GM10266 (cell line): ENCODE data around the gene CDKAL1.

Experiments used
- DNase-seq: peaks from one replicate; pipeline ENCODE4 v3.0.0; 2012; ENCODE audit errors: extremely low spot score
- TF ChIP-seq, protein P1 (sequence below): IDR thresholded peaks from 2 replicates; pipeline ENCODE4 v1.5.1; 2012; ENCODE audit warnings: mild to moderate bottlenecking, low read depth; ENCODE audit not compliant: control insufficient read depth, insufficient read depth; ENCODE audit errors: missing control alignments

Gene CDKAL1

DNA sequence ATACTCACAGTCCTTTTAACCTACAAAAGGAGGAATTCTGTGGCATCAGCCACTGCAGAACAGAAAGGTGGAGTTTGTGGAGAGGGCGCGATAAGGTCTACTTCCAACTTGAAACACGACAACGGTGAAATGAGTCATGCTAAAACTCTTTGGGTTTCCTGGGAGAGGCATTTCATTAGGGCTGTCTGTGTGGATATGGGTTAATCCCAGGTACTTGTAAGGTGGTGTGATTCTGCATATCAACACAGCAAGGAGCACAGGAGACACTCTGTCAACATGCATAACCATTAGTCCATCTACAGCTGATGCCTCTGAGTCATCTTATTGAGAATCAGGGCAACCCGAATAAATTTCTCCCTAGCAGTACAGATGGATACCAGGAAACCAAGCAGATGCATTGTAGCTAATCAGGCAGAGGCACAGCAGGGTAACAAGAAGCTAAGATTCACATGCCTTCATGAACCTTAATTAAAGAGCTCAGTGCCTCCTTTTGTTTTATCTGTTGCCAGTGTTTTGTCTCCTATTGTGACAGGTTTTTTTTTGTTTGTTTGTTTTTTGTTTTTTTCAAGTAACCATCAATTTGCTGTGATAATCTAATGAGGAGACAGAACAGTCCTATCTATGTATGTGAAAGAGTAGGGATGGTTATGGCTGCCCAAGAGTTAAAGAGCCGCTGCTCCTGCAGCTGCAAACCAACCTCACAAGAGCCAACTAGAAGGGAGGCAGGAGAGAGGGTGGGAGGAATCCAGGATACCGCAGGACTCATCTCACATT lies 743.5 kb downstream of the CDKAL1 start:
- no peak for DNase-seq

DNA sequence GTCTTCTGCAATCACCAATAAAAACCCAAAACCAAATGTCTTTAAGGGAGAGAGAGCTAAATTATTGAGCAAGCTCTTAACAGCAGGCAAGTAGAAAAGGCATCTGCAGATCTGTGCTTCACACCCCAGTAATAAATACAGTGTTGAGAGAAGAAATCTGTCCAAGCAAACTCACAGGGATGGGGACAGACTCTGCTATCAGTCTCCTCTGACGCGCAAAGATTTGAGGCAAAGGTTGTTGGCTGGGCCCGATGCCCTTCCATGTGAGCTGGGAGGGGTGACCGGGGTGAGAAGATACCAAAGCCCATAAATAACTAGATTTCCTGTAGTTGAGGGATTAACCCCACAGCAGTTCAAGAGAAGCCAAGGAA lies 744.1 kb downstream of the CDKAL1 start:
- TF ChIP-seq, protein P1, sequence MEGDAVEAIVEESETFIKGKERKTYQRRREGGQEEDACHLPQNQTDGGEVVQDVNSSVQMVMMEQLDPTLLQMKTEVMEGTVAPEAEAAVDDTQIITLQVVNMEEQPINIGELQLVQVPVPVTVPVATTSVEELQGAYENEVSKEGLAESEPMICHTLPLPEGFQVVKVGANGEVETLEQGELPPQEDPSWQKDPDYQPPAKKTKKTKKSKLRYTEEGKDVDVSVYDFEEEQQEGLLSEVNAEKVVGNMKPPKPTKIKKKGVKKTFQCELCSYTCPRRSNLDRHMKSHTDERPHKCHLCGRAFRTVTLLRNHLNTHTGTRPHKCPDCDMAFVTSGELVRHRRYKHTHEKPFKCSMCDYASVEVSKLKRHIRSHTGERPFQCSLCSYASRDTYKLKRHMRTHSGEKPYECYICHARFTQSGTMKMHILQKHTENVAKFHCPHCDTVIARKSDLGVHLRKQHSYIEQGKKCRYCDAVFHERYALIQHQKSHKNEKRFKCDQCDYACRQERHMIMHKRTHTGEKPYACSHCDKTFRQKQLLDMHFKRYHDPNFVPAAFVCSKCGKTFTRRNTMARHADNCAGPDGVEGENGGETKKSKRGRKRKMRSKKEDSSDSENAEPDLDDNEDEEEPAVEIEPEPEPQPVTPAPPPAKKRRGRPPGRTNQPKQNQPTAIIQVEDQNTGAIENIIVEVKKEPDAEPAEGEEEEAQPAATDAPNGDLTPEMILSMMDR, result no peak
- DNase-seq, result no peak

More for the DNA sequence above, 743.5 kb downstream of the CDKAL1 start:
- TF ChIP-seq, protein P1, result no peak

DNA sequence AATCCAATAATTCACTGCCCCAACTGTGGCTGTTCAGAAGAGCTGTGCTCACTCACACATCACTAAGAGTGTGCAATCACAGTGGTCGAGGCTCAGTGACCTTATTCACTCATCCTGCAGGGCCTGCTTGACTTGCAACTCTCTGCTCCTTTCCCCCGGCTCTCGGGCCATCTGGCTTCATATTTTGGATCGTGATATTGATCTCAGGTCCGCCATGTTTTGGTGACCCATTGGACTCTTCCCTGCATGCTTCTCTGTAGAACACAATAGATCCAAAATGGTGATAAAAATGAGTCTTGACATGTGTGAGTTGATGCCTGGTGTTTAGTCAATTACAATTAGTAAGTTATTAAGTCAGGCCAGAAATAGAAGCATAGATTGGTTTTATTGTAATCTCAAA lies 745.4 kb downstream of the CDKAL1 start:
- no peak for DNase-seq

DNA sequence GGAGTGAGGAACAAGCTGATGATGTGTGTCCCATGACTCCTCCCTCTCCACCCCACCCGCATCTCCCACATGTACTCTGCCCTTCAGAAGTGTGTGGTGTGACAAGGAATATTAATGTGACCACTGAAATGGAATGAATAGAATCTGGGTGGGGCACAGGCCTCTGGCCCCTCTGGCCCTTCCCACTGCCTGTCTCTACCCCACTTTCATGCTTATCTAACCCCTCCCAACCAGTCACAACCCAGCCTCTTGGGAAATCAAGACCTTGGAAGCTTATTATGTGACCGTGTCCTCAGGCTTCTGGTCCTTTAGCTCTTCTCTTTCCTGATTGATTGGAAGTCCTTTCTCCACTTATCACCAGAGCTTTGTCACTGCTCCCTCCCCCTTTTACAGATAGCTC lies 747.1 kb downstream of the CDKAL1 start:
- DNase-seq, result no peak
- TF ChIP-seq, protein P1, result no peak

More for the DNA sequence above, 745.4 kb downstream of the CDKAL1 start:
- TF ChIP-seq, protein P1, result no peak
